GM12878 (cell line): Measurements from ENCODE around the gene HNRNPDL. TPM values are rescaled to one million over a fixed set of nuclear protein-coding genes. Genes with fewer than 3 reads are reported as not detected.
A peak's percentile ranks its signal among the peaks of the same experiment; 100 is the strongest.

Experiments used
- ATAC-seq: fragments of 200-7000 bp; cut with Tn5 transposase; 3 replicates; pipeline ENCODE4 v1.9.1; 2020; ENCODE audit warnings: mild to moderate bottlenecking, moderate library complexity
- BruUV-seq: library from RNA; stranded (reverse); fragments of 400-500 nt; replicated peaks from 2 replicates; lab custom pipeline; 2021; lab: Mats Ljungman, UMichigan
- CTCF ChIA-PET: fragments of 300-600 bp; sonication (Branson Sonifier 250); formaldehyde crosslinking; extraction: SDS; loops from one replicate; lab custom pipeline; 2021; ENCODE audit warnings: inconsistent platforms; lab: Yijun Ruan, JAX
- POLR2A ChIA-PET: fragments of 350-600 bp; formaldehyde crosslinking; extraction: SDS; loops from one replicate; lab custom pipeline; 2021; ENCODE audit warnings: inconsistent platforms; lab: Charles Lee
- RAD21 ChIA-PET: fragments of 300-600 bp; sonication (Branson Sonifier 250); formaldehyde crosslinking; loops from one replicate; lab custom pipeline; 2023; ENCODE audit warnings: antibody characterized with exemption; ENCODE audit not compliant: unreplicated experiment; lab: Charles Lee
- SMC1A ChIA-PET: fragments of 300-600 bp; sonication (Branson Sonifier 250); formaldehyde crosslinking; loops from one replicate; lab custom pipeline; 2023; ENCODE audit not compliant: unreplicated experiment, uncharacterized antibody; lab: Charles Lee
- DNase-seq: peaks from one replicate; pipeline ENCODE4 v3.0.0-alpha.2; 2011; ENCODE audit warnings: low read depth, low spot score
- FAIRE-seq: peaks from 3 replicates; lab custom pipeline; 2011; peaks lifted over from hg19 to GRCh38; lab: Jason Lieb, UNC
- H2AFZ ChIP-seq: 2 replicates; pipeline ENCODE4 v1.6.0; 2011; ENCODE audit warnings: low read depth, low read length, control low read depth; ENCODE audit not compliant: control insufficient read depth
- H3K27ac ChIP-seq: 2 replicates; pipeline ENCODE4 v1.5.1; 2011; ENCODE audit warnings: control low read depth; ENCODE audit not compliant: control insufficient read depth, insufficient read depth
- H3K27me3 ChIP-seq, 2 experiments: replicated peaks in 1 of 2; 2 replicates each; pipeline versions ENCODE4 v1.6.0 to v1.6.1; 2011; ENCODE audit warnings: low read length in 1 of 2; ENCODE audit not compliant: control insufficient read depth in 2 of 2, insufficient read depth in 2 of 2
- H3K36me3 ChIP-seq, 2 experiments: 2 replicates each; pipeline ENCODE4 v1.5.1; 2011; ENCODE audit warnings: low read length in 1 of 2; ENCODE audit not compliant: control insufficient read depth in 2 of 2, insufficient read depth in 2 of 2
- H3K4me1 ChIP-seq: 2 replicates; pipeline ENCODE4 v1.6.1; 2011; ENCODE audit warnings: mild to moderate bottlenecking, low read length, moderate library complexity, mixed read lengths; ENCODE audit not compliant: control insufficient read depth, insufficient read depth
- H3K4me2 ChIP-seq: 2 replicates; pipeline ENCODE4 v1.6.0; 2011; ENCODE audit warnings: control low read depth; ENCODE audit not compliant: control insufficient read depth, insufficient read depth
- H3K4me3 ChIP-seq: fragments of 200-600 bp; sonication (generic); 2 replicates; pipeline ENCODE4 v1.5.1; 2016
- H3K79me2 ChIP-seq: 2 replicates; pipeline ENCODE4 v1.6.0; 2011; ENCODE audit warnings: low read length; ENCODE audit not compliant: control insufficient read depth, insufficient read depth
- H3K9ac ChIP-seq: 2 replicates; pipeline ENCODE4 v1.8.0; 2011; ENCODE audit warnings: low read length, control low read depth, mixed read lengths; ENCODE audit not compliant: control insufficient read depth, insufficient read depth
- H3K9me3 ChIP-seq: replicated peaks from 3 replicates; pipeline ENCODE4 v1.5.1; 2011; ENCODE audit warnings: mild to moderate bottlenecking, low read length; ENCODE audit not compliant: control insufficient read depth, insufficient read depth
- H4K20me1 ChIP-seq: 2 replicates; pipeline ENCODE4 v1.6.0; 2011; ENCODE audit not compliant: control insufficient read depth, insufficient read depth
- ATF7 ChIP-seq: fragments of 450-650 bp; IDR thresholded peaks from 2 replicates; pipeline ENCODE4 v1.6.1; 2016; ENCODE audit warnings: low read depth, mild to moderate bottlenecking
- BHLHE40 ChIP-seq, 2 experiments: fragments of 450-650 bp in 1 of 2; IDR thresholded peaks; 2 replicates each; pipeline ENCODE4 v1.6.1; 2011 to 2017; ENCODE audit warnings: low read depth in 2 of 2, borderline replicate concordance in 1 of 2, improper control_type of control experiment in 1 of 2, low read length in 1 of 2, mild to moderate bottlenecking in 1 of 2
- CBFB ChIP-seq: IDR thresholded peaks from 2 replicates; pipeline ENCODE4 v1.6.1; 2016; ENCODE audit warnings: antibody characterized with exemption, low read depth
- CBX3 ChIP-seq: fragments of 200-600 bp; sonication (generic); IDR thresholded peaks from 2 replicates; pipeline ENCODE4 v1.6.1; 2016; ENCODE audit warnings: low read depth, borderline replicate concordance
- CREB1 ChIP-seq: IDR thresholded peaks from 2 replicates; pipeline ENCODE4 v1.6.1; 2012; ENCODE audit warnings: low read depth, mild to moderate bottlenecking, inconsistent platforms
- DPF2 ChIP-seq: fragments of 450-650 bp; IDR thresholded peaks from 2 replicates; pipeline ENCODE4 v1.6.1; 2017; ENCODE audit warnings: mild to moderate bottlenecking
- GABPA ChIP-seq: IDR thresholded peaks from 2 replicates; pipeline ENCODE4 v1.6.1; 2014; ENCODE audit warnings: antibody characterized with exemption, low read depth, mild to moderate bottlenecking, inconsistent platforms
- HDAC2 ChIP-seq: fragments of 200-600 bp; sonication (generic); IDR thresholded peaks from 2 replicates; pipeline ENCODE4 v1.6.1; 2017
- HDAC6 ChIP-seq: fragments of 200-600 bp; sonication (generic); IDR thresholded peaks from one replicate; pipeline ENCODE4 v1.8.0; 2017; ENCODE audit warnings: antibody characterized with exemption; ENCODE audit not compliant: unreplicated experiment
- MTA3 ChIP-seq: IDR thresholded peaks from 2 replicates; pipeline ENCODE4 v1.6.1; 2012; ENCODE audit warnings: low read length, inconsistent platforms, borderline replicate concordance
- MYC ChIP-seq: IDR thresholded peaks from 2 replicates; pipeline ENCODE4 v1.6.1; 2011; ENCODE audit warnings: mild to moderate bottlenecking, low read length, moderate library complexity, inconsistent platforms; ENCODE audit not compliant: insufficient read depth, insufficient replicate concordance, insufficient read length, severe bottlenecking
- NFIC ChIP-seq: IDR thresholded peaks from 2 replicates; pipeline ENCODE4 v1.6.1; 2012; ENCODE audit warnings: low read depth, mild to moderate bottlenecking, inconsistent platforms, low read length, moderate library complexity
- PML ChIP-seq: IDR thresholded peaks from 2 replicates; pipeline ENCODE4 v1.6.1; 2012; ENCODE audit warnings: low read length, inconsistent platforms
- POLR2A ChIP-seq: IDR thresholded peaks from 2 replicates; pipeline ENCODE4 v1.6.1; 2011; ENCODE audit warnings: low read depth, mild to moderate bottlenecking, low read length
- POLR2AphosphoS2 ChIP-seq: IDR thresholded peaks from 2 replicates; pipeline ENCODE4 v1.6.1; 2011; ENCODE audit warnings: low read depth, mild to moderate bottlenecking, low read length, improper control_type of control experiment, moderate library complexity
- POLR2AphosphoS5 ChIP-seq: IDR thresholded peaks from 2 replicates; pipeline ENCODE4 v1.6.1; 2011; ENCODE audit warnings: mild to moderate bottlenecking, low read length, inconsistent platforms
- RAD21 ChIP-seq: IDR thresholded peaks from 2 replicates; pipeline ENCODE4 v1.6.1; 2011; ENCODE audit warnings: mild to moderate bottlenecking, low read depth, low read length, moderate library complexity; ENCODE audit not compliant: insufficient read depth
- ZNF384 ChIP-seq: IDR thresholded peaks from 2 replicates; pipeline ENCODE4 v1.6.1; 2012; ENCODE audit warnings: low read depth, mild to moderate bottlenecking, low read length, improper control_type of control experiment, borderline replicate concordance
- WGBS: methylation state at CpG from one replicate; pipeline ENCODE4 v1.1.6; 2016; ENCODE audit warnings: low lambda C conversion rate; ENCODE audit not compliant: insufficient replicate concordance, insufficient coverage; ENCODE audit errors: missing lambda C conversion rate; 5-methylcytosine and 5-hydroxymethylcytosine counted together
- in situ Hi-C: fragments of 300-500 bp; cut with MboI; formaldehyde crosslinking; loops from 9 replicates; pipeline ENCODE4 v1.14.3; 2018; ENCODE audit warnings: mixed read lengths
- intact Hi-C: fragments of 100-400 bp; cut with micrococcal nuclease; formaldehyde crosslinking; loops from one replicate; pipeline ENCODE4 v1.14.2; 2022; ENCODE audit not compliant: unreplicated experiment
- polyA plus RNA-seq, 11 experiments: library from polyadenylated mRNA; depleted of rRNA in 4 of 11; unstranded in 6 of 11; stranded (reverse) in 5 of 11; fragments of >200 nt; fragmentation: Nextera tagmentation in 4 of 11; fragmentation: Illumina TruSeq in 1 of 11; extraction: Ambion mirVana in 4 of 11; extraction: Trizol in 1 of 11; gene quantifications; 1 replicate in 1 of 11; 2 replicates in 10 of 11; pipeline versions ENCODE4 v1.2.1 to v1.2.3, GENCODE V29; 2011 to 2016; ENCODE audit warnings: inconsistent platforms in 2 of 11, missing spikeins in 2 of 11, low read depth in 1 of 11
- total RNA-seq, 4 experiments: library from RNA; depleted of rRNA in 3 of 4; stranded (reverse); fragments of >200 nt in 3 of 4; fragmentation: Illumina TruSeq in 1 of 4; extraction: Trizol in 1 of 4; gene quantifications; 2 replicates each; pipeline versions ENCODE4 v1.2.1 to v1.2.3, GENCODE V29; 2013 to 2021
- TF ChIP-seq, protein P1 (sequence below): IDR thresholded peaks from 2 replicates; pipeline ENCODE4 v1.6.1; 2011; ENCODE audit warnings: borderline replicate concordance, low read depth, mild to moderate bottlenecking, moderate library complexity, low read length; ENCODE audit not compliant: insufficient read depth, poor library complexity, severe bottlenecking
- TF ChIP-seq, protein P2 (sequence below): fragments of 450-650 bp; IDR thresholded peaks from 2 replicates; pipeline ENCODE4 v1.6.1; 2017; ENCODE audit warnings: mild to moderate bottlenecking, low read depth, inconsistent platforms; ENCODE audit not compliant: poor library complexity, severe bottlenecking

Gene HNRNPDL
- total and polyA plus RNA-seq, 10 of the 15 experiments (the other 5 are each of a cell fraction or from before 2014, with no cell fraction given), result 217 to 510 (median 345) TPM

DNA sequence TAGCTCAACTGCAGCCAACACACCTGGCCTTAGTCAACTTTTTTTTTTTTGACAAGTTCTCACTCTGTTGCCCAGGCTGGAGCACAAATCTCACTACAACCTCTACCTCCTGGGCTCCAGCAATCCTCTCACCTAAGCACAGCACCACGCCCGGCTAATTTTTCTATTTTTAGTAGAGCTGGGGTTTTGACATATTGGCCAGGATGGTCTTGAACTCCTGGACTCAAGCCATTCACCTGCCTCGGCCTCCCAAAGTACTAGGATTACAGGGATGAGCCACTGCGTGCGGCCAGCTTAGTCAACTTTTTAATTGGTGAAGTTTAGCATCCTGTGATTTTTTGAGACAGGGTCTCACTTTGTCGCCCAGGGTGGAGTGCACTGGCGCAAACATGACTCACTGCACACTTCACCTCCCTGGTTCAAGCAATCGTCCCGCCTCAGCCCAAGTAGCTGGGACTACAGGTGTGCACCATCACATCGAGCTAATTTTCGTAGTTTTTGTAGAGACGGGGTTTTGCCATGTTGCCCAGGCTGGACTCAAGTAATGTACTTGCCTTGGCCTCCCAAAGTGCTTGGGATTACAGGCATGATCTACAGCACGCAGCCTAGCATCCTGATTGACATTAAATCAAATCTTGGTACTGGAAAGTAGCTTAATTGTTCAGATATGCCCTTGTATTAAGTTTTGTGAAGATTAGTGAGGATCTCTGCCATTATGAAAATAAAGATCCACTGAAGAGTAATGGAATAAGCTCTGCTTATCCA is 8.3 kb downstream of the HNRNPDL start:
- ATAC-seq (peak; percentile 57), FAIRE-seq (no peak), DNase-seq (no peak)
- ChIA-PET RAD21 (no interaction called here), POLR2A (no interaction called here), SMC1A (interaction anchor here (0.7 to 1.0 kb wide), 2 partner anchors 10 to 55 kb away, joined by 3 read pairs; no protein-coding TSS in a partner anchor), CTCF (no interaction called here)
- no TSS peak for BruUV-seq
- Histone ChIP-seq H3K27me3 (no peaks in the 10 kb centered on the region), H4K20me1 (peaks cover 2% of the 10 kb centered on the region), H3K36me3 (peaks cover 2 to 18% of the 10 kb centered on the region in 2 experiments), H3K79me2 (peaks cover 15% of the 10 kb centered on the region), H3K4me3 (no peak overlapping the region), H3K9me3 (no peaks in the 10 kb centered on the region), H3K9ac (no peak overlapping the region), H2AFZ (no peak overlapping the region), H3K4me2 (no peak overlapping the region), H3K27ac (no peak overlapping the region), H3K4me1 (peaks cover 3% of the 10 kb centered on the region; the same call in 1 of the 2 replicates)
- 81% methylated on average over 13 of the region's 13 CpGs for WGBS
- intact Hi-C loops (loop anchor here (10.0 kb wide), 1 partner anchor 137 kb away; no protein-coding TSS in a partner anchor), in situ Hi-C loops (loop anchor here (10.0 kb wide), 1 partner anchor 47 kb away; the partner anchor contains the start of gene HNRNPD)
- TF ChIP-seq RAD21, result no peak
- TF ChIP-seq CBX3, result no peak
- peak; percentile 90 for TF ChIP-seq POLR2AphosphoS5
- 0 out of 2 replicates have a peak, but pooled peaks have one; percentile 68 for TF ChIP-seq MTA3
- TF ChIP-seq, protein P1, sequence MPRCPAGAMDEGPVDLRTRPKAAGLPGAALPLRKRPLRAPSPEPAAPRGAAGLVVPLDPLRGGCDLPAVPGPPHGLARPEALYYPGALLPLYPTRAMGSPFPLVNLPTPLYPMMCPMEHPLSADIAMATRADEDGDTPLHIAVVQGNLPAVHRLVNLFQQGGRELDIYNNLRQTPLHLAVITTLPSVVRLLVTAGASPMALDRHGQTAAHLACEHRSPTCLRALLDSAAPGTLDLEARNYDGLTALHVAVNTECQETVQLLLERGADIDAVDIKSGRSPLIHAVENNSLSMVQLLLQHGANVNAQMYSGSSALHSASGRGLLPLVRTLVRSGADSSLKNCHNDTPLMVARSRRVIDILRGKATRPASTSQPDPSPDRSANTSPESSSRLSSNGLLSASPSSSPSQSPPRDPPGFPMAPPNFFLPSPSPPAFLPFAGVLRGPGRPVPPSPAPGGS, result peak; percentile 80
- no peak for TF ChIP-seq ATF7
- TF ChIP-seq DPF2, result no peak
- no peak for TF ChIP-seq HDAC2
- 0 out of 2 replicates have a peak, but pooled peaks have one; percentile 2 for TF ChIP-seq CBFB
- TF ChIP-seq, protein P2, sequence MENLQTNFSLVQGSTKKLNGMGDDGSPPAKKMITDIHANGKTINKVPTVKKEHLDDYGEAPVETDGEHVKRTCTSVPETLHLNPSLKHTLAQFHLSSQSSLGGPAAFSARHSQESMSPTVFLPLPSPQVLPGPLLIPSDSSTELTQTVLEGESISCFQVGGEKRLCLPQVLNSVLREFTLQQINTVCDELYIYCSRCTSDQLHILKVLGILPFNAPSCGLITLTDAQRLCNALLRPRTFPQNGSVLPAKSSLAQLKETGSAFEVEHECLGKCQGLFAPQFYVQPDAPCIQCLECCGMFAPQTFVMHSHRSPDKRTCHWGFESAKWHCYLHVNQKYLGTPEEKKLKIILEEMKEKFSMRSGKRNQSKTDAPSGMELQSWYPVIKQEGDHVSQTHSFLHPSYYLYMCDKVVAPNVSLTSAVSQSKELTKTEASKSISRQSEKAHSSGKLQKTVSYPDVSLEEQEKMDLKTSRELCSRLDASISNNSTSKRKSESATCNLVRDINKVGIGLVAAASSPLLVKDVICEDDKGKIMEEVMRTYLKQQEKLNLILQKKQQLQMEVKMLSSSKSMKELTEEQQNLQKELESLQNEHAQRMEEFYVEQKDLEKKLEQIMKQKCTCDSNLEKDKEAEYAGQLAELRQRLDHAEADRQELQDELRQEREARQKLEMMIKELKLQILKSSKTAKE, result no peak
- no peak for TF ChIP-seq GABPA
- TF ChIP-seq POLR2A, result peak; percentile 82
- TF ChIP-seq BHLHE40 (IDR thresholded peaks at IDR 0.05; ENCODE audit: borderline replicate concordance in 1 of 2, low read depth in 2 of 2, low read length in 1 of 2), result no peak
- no peak for TF ChIP-seq MYC
- peak; percentile 50; the same call in 1 of the 2 replicates for TF ChIP-seq POLR2AphosphoS2
- peak; percentile 34 for TF ChIP-seq HDAC6
- TF ChIP-seq ZNF384, result no peak
- TF ChIP-seq NFIC, result 0 out of 2 replicates have a peak, but pooled peaks have one; percentile 11
- TF ChIP-seq CREB1, result no peak
- peak; percentile 70 for TF ChIP-seq PML
